ENCODE measurements around the gene SLC44A5.

The SLC44A5 gene

DNA sequence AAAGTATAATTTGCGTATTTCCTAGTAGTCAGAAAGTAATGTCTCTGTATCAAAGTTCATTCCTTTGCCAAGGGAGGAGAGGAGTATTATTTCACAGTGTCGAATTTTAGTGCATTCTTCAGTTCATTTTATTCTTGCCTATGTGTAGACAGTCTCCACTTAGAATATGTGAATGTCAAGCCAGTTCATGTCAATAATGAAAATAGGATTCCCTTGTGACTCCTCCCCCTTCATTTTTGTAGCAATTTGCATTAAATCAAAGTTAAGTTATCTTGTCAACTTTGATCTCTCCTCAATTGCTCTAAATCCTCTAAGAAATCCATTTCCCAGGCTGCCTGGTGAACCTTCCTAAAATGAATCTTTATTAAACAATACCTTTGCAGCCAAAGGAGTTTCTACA, 179.1 kb downstream of the SLC44A5 start:
- Histone ChIP-seq H3K9me3 (ENCODE audit: severe bottlenecking) (no peaks in the 10 kb centered on the region), H3K36me3 (no peaks in the 10 kb centered on the region), H3K27me3 (ENCODE audit: insufficient read depth, low read depth, severe bottlenecking) (no peaks in the 10 kb centered on the region), H3K4me3 (ENCODE audit: low read depth, low read length) (no peak overlapping the region), H3K27ac (no peak overlapping the region)
- no peak for DNase-seq
- TF ChIP-seq, protein P1, sequence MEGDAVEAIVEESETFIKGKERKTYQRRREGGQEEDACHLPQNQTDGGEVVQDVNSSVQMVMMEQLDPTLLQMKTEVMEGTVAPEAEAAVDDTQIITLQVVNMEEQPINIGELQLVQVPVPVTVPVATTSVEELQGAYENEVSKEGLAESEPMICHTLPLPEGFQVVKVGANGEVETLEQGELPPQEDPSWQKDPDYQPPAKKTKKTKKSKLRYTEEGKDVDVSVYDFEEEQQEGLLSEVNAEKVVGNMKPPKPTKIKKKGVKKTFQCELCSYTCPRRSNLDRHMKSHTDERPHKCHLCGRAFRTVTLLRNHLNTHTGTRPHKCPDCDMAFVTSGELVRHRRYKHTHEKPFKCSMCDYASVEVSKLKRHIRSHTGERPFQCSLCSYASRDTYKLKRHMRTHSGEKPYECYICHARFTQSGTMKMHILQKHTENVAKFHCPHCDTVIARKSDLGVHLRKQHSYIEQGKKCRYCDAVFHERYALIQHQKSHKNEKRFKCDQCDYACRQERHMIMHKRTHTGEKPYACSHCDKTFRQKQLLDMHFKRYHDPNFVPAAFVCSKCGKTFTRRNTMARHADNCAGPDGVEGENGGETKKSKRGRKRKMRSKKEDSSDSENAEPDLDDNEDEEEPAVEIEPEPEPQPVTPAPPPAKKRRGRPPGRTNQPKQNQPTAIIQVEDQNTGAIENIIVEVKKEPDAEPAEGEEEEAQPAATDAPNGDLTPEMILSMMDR (IDR thresholded peaks at IDR 0.05; ENCODE audit: low read depth, low read length) = no peak

DNA sequence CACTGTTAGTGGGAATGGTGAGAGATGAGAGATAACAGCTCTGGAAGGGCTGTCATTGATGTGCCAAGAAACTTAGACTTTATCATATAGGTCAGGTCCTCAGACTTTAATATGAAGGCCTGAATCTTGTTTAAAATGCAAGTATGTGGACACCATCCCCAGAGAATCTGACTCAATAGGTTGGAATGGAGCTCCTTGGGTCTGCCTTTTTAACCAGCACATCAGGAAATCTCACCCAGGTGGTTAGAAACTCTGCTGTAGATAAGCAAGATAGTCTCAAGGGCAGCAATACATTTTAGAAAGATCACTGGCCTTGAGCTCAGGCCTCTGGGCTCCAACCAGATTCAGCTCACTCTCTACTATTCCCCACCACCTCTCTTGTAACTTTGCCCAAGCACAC, 180.4 kb downstream of the SLC44A5 start:
- H3K36me3 ChIP-seq = no peaks in the 10 kb centered on the region
- TF ChIP-seq, protein P1 (IDR thresholded peaks at IDR 0.05; ENCODE audit: low read depth, low read length) = no peak
- H3K9me3 ChIP-seq (ENCODE audit: severe bottlenecking) = no peaks in the 10 kb centered on the region
- no peak for DNase-seq
- H3K27ac ChIP-seq = no peak overlapping the region
- no peaks in the 10 kb centered on the region for H3K27me3 ChIP-seq (ENCODE audit: insufficient read depth, low read depth, severe bottlenecking)
- no peak overlapping the region for H3K4me3 ChIP-seq (ENCODE audit: low read depth, low read length)

DNA sequence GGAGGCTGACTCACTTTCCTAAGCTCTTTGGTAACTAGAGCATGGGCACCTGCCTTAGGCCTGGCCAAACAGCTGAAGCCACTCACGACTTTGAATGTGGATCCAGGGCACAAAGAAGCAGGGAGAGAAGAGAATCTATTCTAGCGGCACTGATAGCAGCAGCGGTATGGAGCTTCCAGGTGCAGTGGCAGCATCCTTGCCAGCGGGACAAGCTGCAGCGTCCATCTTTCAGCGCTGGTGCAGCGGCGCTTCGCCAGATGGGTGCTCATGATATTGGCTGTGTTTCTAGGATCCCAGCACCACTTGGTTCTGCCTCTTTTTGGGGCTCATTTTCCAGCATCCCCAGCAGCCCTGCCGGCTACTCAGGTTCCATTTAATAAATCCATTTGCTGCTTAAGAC, 184.2 kb downstream of the SLC44A5 start:
- TF ChIP-seq, protein P1 (IDR thresholded peaks at IDR 0.05; ENCODE audit: low read depth, low read length) = no peak
- DNase-seq = no peak
- H3K4me3 ChIP-seq (ENCODE audit: low read depth, low read length) = no peak overlapping the region
- H3K27me3 ChIP-seq (ENCODE audit: insufficient read depth, low read depth, severe bottlenecking) = no peaks in the 10 kb centered on the region
- no peak overlapping the region for H3K27ac ChIP-seq
- no peaks in the 10 kb centered on the region for H3K36me3 ChIP-seq
- H3K9me3 ChIP-seq (ENCODE audit: severe bottlenecking) = no peaks in the 10 kb centered on the region

- DNase-seq = no peak
- H3K27ac ChIP-seq = no peak overlapping the region
- no peaks in the 10 kb centered on the region for H3K27me3 ChIP-seq (ENCODE audit: insufficient read depth, low read depth, severe bottlenecking)
- H3K36me3 ChIP-seq = no peaks in the 10 kb centered on the region
- TF ChIP-seq, protein P1 (IDR thresholded peaks at IDR 0.05; ENCODE audit: low read depth, low read length) = no peak
- H3K4me3 ChIP-seq (ENCODE audit: low read depth, low read length) = no peak overlapping the region
- H3K9me3 ChIP-seq (ENCODE audit: severe bottlenecking) = no peaks in the 10 kb centered on the region
Measured at GRCh38 chr1:75425001-75425650, 185.8 kb downstream of the SLC44A5 start.

DNA sequence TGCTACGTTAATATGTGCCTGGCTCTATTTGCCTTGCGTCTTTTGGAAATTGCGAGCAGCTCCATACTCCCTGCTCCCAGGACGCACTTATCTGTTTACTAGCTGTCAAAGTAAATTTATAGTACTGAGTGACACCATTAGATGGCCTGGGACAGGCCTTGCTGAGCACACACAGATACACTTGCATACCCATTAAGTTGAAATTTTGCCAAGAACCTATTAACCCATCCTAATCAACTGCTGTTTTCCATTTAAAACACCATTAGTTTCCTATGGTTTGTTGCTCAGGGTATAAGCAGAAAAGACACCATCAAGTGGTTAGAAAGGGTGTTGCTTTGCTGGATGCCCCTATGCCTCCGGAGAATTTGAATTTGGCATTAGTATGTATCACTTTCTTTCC, 187.3 kb downstream of the SLC44A5 start:
- Histone ChIP-seq H3K36me3 (no peaks in the 10 kb centered on the region), H3K27me3 (ENCODE audit: insufficient read depth, low read depth, severe bottlenecking) (no peaks in the 10 kb centered on the region), H3K9me3 (ENCODE audit: severe bottlenecking) (no peaks in the 10 kb centered on the region), H3K27ac (no peak overlapping the region), H3K4me3 (ENCODE audit: low read depth, low read length) (no peak overlapping the region)
- DNase-seq = no peak
- TF ChIP-seq, protein P1 (IDR thresholded peaks at IDR 0.05; ENCODE audit: low read depth, low read length) = no peak

DNA sequence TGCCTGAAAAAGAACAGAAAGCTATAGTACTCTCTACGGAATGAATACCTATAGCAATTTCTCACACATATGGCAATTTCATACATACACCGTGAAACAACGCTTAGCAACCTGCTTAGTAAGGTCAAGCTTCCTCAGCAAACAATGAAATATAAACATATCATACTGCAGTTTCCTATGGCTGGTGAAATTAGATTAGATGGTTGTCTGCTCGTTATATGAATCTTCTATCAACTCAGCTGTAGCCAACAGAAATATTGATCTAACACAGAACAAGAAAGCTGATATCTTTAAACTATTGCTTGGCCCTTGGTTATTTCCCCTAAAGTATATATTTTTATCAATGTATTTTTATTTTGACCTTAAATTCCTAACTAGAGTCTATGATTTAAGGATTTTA, 187.8 kb downstream of the SLC44A5 start:
- TF ChIP-seq, protein P1 (IDR thresholded peaks at IDR 0.05; ENCODE audit: low read depth, low read length) = no peak
- no peaks in the 10 kb centered on the region for H3K27me3 ChIP-seq (ENCODE audit: insufficient read depth, low read depth, severe bottlenecking)
- no peak overlapping the region for H3K4me3 ChIP-seq (ENCODE audit: low read depth, low read length)
- DNase-seq = no peak
- H3K9me3 ChIP-seq (ENCODE audit: severe bottlenecking) = no peaks in the 10 kb centered on the region
- H3K27ac ChIP-seq = no peak overlapping the region
- no peaks in the 10 kb centered on the region for H3K36me3 ChIP-seq
